ENCODE data around the gene MAGI3. TPM values are rescaled to one million over a fixed set of nuclear protein-coding genes. Genes with fewer than 3 reads are reported as not detected.
"Not testable (repeated sequence)": the region's sequence is repeated elsewhere in the genome, so short reads cannot be mapped to it uniquely, and the experiment has no call there.

MAGI3 gene
- total RNA-seq, 1 experiment from 2014 or later: 27.6 TPM

- BruUV-seq (replicated peaks): no TSS peak
- no peaks in the 10 kb centered on the region for H3K9me3 ChIP-seq
- Mint-ChIP-seq H3K9me3 (ENCODE audit: unreplicated experiment) (no peaks in the 10 kb centered on the region), H3K27me3 (ENCODE audit: insufficient read depth, unreplicated experiment) (no peaks in the 10 kb centered on the region), H3K36me3 (ENCODE audit: insufficient read depth, unreplicated experiment) (peaks cover 6% of the 10 kb centered on the region), H3K27ac (ENCODE audit: unreplicated experiment) (no peak overlapping the region), H3K4me3 (ENCODE audit: unreplicated experiment) (no peak overlapping the region), H3K4me1 (ENCODE audit: low read depth, unreplicated experiment) (peaks cover 7% of the 10 kb centered on the region)
- no peak for TF ChIP-seq CTCF (IDR thresholded peaks at IDR 0.05; ENCODE audit: insufficient read depth in 1 of 2, low read depth in 1 of 2, low read length in 1 of 2, severe bottlenecking in 1 of 2, unreplicated experiment in 1 of 2)
- no peaks in the 10 kb centered on the region for H3K4me1 ChIP-seq
- no peak for DNase-seq
- ChIA-PET CTCF (no interaction called here), POLR2A (interaction anchor here (0.9 kb wide), 1 partner anchor 16 kb away, joined by 3 read pairs; the partner anchor contains the start of gene MAGI3)
- no peaks in the 10 kb centered on the region for H3K27me3 ChIP-seq (replicated peaks; ENCODE audit: control insufficient read depth, insufficient read depth, low read length)
- no peaks in the 10 kb centered on the region for H3K36me3 ChIP-seq (ENCODE audit: control insufficient read depth, insufficient read depth, low read length)
- no peak overlapping the region for H3K4me3 ChIP-seq (ENCODE audit: low read depth, low read length)
- intact Hi-C loops (cut with micrococcal nuclease; ENCODE audit: unreplicated experiment): no loop called here
Measured at GRCh38 chr1:113405573-113405972, 15.3 kb downstream of the MAGI3 start.

- H3K4me1 ChIP-seq; intact Hi-C loops (cut with micrococcal nuclease; ENCODE audit: unreplicated experiment); DNase-seq; H3K27me3 ChIP-seq (replicated peaks; ENCODE audit: control insufficient read depth, insufficient read depth, low read length); H3K27ac Mint-ChIP-seq (ENCODE audit: unreplicated experiment); BruUV-seq (replicated peaks); H3K4me3 ChIP-seq (ENCODE audit: low read depth, low read length); CTCF ChIA-PET; H3K36me3 ChIP-seq (ENCODE audit: control insufficient read depth, insufficient read depth, low read length); H3K9me3 Mint-ChIP-seq (ENCODE audit: unreplicated experiment); H3K36me3 Mint-ChIP-seq (ENCODE audit: insufficient read depth, unreplicated experiment); H3K9me3 ChIP-seq; H3K4me3 Mint-ChIP-seq (ENCODE audit: unreplicated experiment); H3K4me1 Mint-ChIP-seq (ENCODE audit: low read depth, unreplicated experiment); H3K27me3 Mint-ChIP-seq (ENCODE audit: insufficient read depth, unreplicated experiment): not testable (repeated sequence)
- POLR2A ChIA-PET: interaction anchor here (0.9 kb wide), 1 partner anchor 16 kb away, joined by 3 read pairs; the partner anchor contains the start of gene MAGI3
Measured at GRCh38 chr1:113406149-113406548, 15.8 kb downstream of the MAGI3 start.

GRCh38 chr1:113409363-113409762, 19.0 kb downstream of the MAGI3 start:
- intact Hi-C loops (cut with micrococcal nuclease; ENCODE audit: unreplicated experiment): no loop called here
- Mint-ChIP-seq H3K4me3 (ENCODE audit: unreplicated experiment) (no peak overlapping the region), H3K9me3 (ENCODE audit: unreplicated experiment) (no peaks in the 10 kb centered on the region), H3K4me1 (ENCODE audit: low read depth, unreplicated experiment) (peaks cover 7% of the 10 kb centered on the region), H3K36me3 (ENCODE audit: insufficient read depth, unreplicated experiment) (peaks cover 14% of the 10 kb centered on the region), H3K27ac (ENCODE audit: unreplicated experiment) (no peak overlapping the region), H3K27me3 (ENCODE audit: insufficient read depth, unreplicated experiment) (no peaks in the 10 kb centered on the region)
- H3K9me3 ChIP-seq: no peaks in the 10 kb centered on the region
- no peak overlapping the region for H3K4me3 ChIP-seq (ENCODE audit: low read depth, low read length)
- no peak for TF ChIP-seq CTCF (IDR thresholded peaks at IDR 0.05; ENCODE audit: insufficient read depth in 1 of 2, low read depth in 1 of 2, low read length in 1 of 2, severe bottlenecking in 1 of 2, unreplicated experiment in 1 of 2)
- BruUV-seq (replicated peaks): no TSS peak
- ChIA-PET CTCF (no interaction called here), POLR2A (no interaction called here)
- H3K27me3 ChIP-seq (replicated peaks; ENCODE audit: control insufficient read depth, insufficient read depth, low read length): no peaks in the 10 kb centered on the region
- H3K4me1 ChIP-seq: no peaks in the 10 kb centered on the region
- no peak for DNase-seq
- no peaks in the 10 kb centered on the region for H3K36me3 ChIP-seq (ENCODE audit: control insufficient read depth, insufficient read depth, low read length)

- intact Hi-C loops (cut with micrococcal nuclease; ENCODE audit: unreplicated experiment); H3K27me3 ChIP-seq (replicated peaks; ENCODE audit: control insufficient read depth, insufficient read depth, low read length); H3K4me1 ChIP-seq; H3K4me3 Mint-ChIP-seq (ENCODE audit: unreplicated experiment); H3K27ac Mint-ChIP-seq (ENCODE audit: unreplicated experiment); BruUV-seq (replicated peaks); DNase-seq; POLR2A ChIA-PET; H3K4me3 ChIP-seq (ENCODE audit: low read depth, low read length); H3K27me3 Mint-ChIP-seq (ENCODE audit: insufficient read depth, unreplicated experiment); CTCF ChIA-PET; H3K9me3 Mint-ChIP-seq (ENCODE audit: unreplicated experiment); H3K9me3 ChIP-seq; H3K36me3 ChIP-seq (ENCODE audit: control insufficient read depth, insufficient read depth, low read length); H3K4me1 Mint-ChIP-seq (ENCODE audit: low read depth, unreplicated experiment): not testable (repeated sequence)
- H3K36me3 Mint-ChIP-seq (ENCODE audit: insufficient read depth, unreplicated experiment): peaks cover 10% of the 10 kb centered on the region
Measured at GRCh38 chr1:113412020-113412419, 21.7 kb downstream of the MAGI3 start.
